HepG2 (cell line): ENCODE data around the gene OSBPL3. TPM values are rescaled to one million over a fixed set of nuclear protein-coding genes. Genes with fewer than 3 reads are reported as not detected.

Source experiments
- ATF7 ChIP-seq, 2 experiments: fragments of 450-650 bp in 1 of 2; sonication (generic) in 1 of 2; formaldehyde crosslinking in 1 of 2; IDR thresholded peaks; 2 replicates each; pipeline versions ENCODE4 v1.4.0 to v1.6.1; 2016 to 2020; ENCODE audit warnings: antibody characterized with exemption in 1 of 2, mild to moderate bottlenecking in 1 of 2, missing genetic modification reagents in 1 of 2
- CBX1 ChIP-seq: IDR thresholded peaks from one replicate; pipeline ENCODE4 v1.6.1; 2016; ENCODE audit warnings: antibody characterized with exemption, low read depth
- ERF ChIP-seq: IDR thresholded peaks from 2 replicates; pipeline ENCODE4 v1.6.1; 2018; ENCODE audit warnings: missing biosample characterization, missing genetic modification reagents
- HNRNPK ChIP-seq: fragments of 200-400 bp; formaldehyde crosslinking; IDR thresholded peaks from 2 replicates; pipeline ENCODE4 v1.6.1; 2018; ENCODE audit warnings: low read length, low read depth, moderate library complexity, mild to moderate bottlenecking; ENCODE audit not compliant: poor library complexity, severe bottlenecking
- KDM5B ChIP-seq: sonication (generic); formaldehyde crosslinking; IDR thresholded peaks from 2 replicates; pipeline ENCODE4 v1.4.0; 2020; ENCODE audit warnings: missing genetic modification reagents, mild to moderate bottlenecking, borderline replicate concordance
- RERE ChIP-seq: IDR thresholded peaks from 2 replicates; pipeline ENCODE4 v1.6.1; 2016; ENCODE audit warnings: low read depth, missing genetic modification reagents, missing compliant biosample characterization
- ZBTB37 ChIP-seq: sonication (generic); formaldehyde crosslinking; IDR thresholded peaks from 2 replicates; pipeline ENCODE4 v1.4.0; 2020; ENCODE audit warnings: mild to moderate bottlenecking, missing genetic modification reagents
- ZFP82 ChIP-seq: sonication (generic); formaldehyde crosslinking; IDR thresholded peaks from 2 replicates; pipeline ENCODE4 v1.5.1; 2020; ENCODE audit warnings: mild to moderate bottlenecking, missing genetic modification reagents, borderline replicate concordance
- polyA plus RNA-seq, 8 experiments: library from polyadenylated mRNA; depleted of rRNA in 3 of 8; stranded (reverse) in 7 of 8; unstranded in 1 of 8; fragments of >200 nt; fragmentation: Illumina TruSeq in 4 of 8; extraction: Trizol in 4 of 8; gene quantifications; 2 replicates each; pipeline versions ENCODE4 v1.2.1 to v1.2.3, GENCODE V29; 2011 to 2016; ENCODE audit warnings: low read depth in 4 of 8, missing spikeins in 1 of 8, mixed read lengths in 1 of 8; ENCODE audit not compliant: insufficient read depth in 1 of 8
- total RNA-seq, 5 experiments: library from RNA; depleted of rRNA; stranded (reverse); fragments of >200 nt; fragmentation: Illumina TruSeq; extraction: Trizol; gene quantifications; 2 replicates each; pipeline ENCODE4 v1.2.3, GENCODE V29; 2016; ENCODE audit warnings: low read depth in 1 of 5

Gene OSBPL3
- total and polyA plus RNA-seq, 2 of the 13 experiments (the other 11 are each of a cell fraction or from before 2014, with no cell fraction given), result 8.8 to 28.9 TPM

DNA sequence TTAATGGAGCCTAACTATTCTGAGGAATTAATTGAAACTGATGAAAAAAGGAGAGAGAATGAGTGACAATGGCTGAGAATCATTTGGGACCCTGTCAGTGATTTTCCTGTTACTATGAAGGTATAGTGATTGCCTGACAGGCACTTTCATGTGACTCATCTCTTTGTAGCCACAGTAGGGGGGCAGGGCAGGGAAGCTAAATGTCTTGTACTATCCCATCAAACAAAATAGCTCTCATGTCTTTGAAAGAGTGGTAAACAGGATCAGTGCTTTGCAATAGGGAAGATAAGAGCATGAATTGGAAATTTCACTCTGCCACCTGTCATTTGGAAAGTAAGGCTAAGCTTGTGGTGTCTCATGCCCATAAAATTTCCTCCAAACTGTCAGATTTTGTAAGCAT, 128.2 kb downstream of the OSBPL3 start (continued):
- no peak for TF ChIP-seq ZBTB37
- no peak for TF ChIP-seq ATF7 (IDR thresholded peaks at IDR 0.05)
- TF ChIP-seq ATF7 (CRISPR knock-in tag; IDR thresholded peaks at IDR 0.05), result no peak
- no peak for TF ChIP-seq CBX1
- TF ChIP-seq ERF (CRISPR knock-in tag), result no peak
- no peak for TF ChIP-seq RERE (CRISPR knock-in tag)
- no peak for TF ChIP-seq HNRNPK
- no peak for TF ChIP-seq ZFP82 (CRISPR knock-in tag)
- TF ChIP-seq KDM5B (CRISPR knock-in tag), result no peak
